HUES6 (cell line): ENCODE results near the gene TRMO.
"Not testable (repeated sequence)": the region's sequence is repeated elsewhere in the genome, so short reads cannot be mapped to it uniquely, and the experiment has no call there.

Source experiments
- H3K27ac ChIP-seq: 2 replicates; pipeline ENCODE4 v1.7.0; 2013; ENCODE audit warnings: low read depth, mild to moderate bottlenecking, low read length, inconsistent platforms
- H3K27me3 ChIP-seq: 2 replicates; pipeline ENCODE4 v1.6.1; 2013; ENCODE audit warnings: low read length; ENCODE audit not compliant: control insufficient read depth, insufficient read depth
- H3K36me3 ChIP-seq: 2 replicates; pipeline ENCODE4 v1.6.1; 2013; ENCODE audit warnings: low read length; ENCODE audit not compliant: control insufficient read depth, insufficient read depth
- H3K4me1 ChIP-seq: 2 replicates; pipeline ENCODE4 v1.6.1; 2013; ENCODE audit warnings: low read length; ENCODE audit not compliant: control insufficient read depth, insufficient read depth
- H3K4me3 ChIP-seq: 2 replicates; pipeline ENCODE4 v1.5.1; 2013; ENCODE audit warnings: low read depth, low read length
- H3K9ac ChIP-seq: one replicate; pipeline ENCODE4 v1.6.1; 2013; ENCODE audit warnings: mild to moderate bottlenecking, low read length
- H3K9me3 ChIP-seq: 2 replicates; pipeline ENCODE4 v1.6.1; 2013; ENCODE audit warnings: low read depth, low read length; ENCODE audit not compliant: control insufficient read depth, insufficient read depth

Gene TRMO

GRCh38 chr9:97959585-97959984, 37.3 kb upstream of the TRMO start:
- Histone ChIP-seq H3K36me3 (no peaks in the 10 kb centered on the region), H3K9ac (no peak overlapping the region), H3K9me3 (no peaks in the 10 kb centered on the region), H3K27ac (no peak overlapping the region), H3K27me3 (peaks cover 7% of the 10 kb centered on the region; the same call in 1 of the 2 replicates), H3K4me3 (no peak overlapping the region), H3K4me1 (no peaks in the 10 kb centered on the region)

- H3K4me1 ChIP-seq: no peaks in the 10 kb centered on the region
- H3K27ac ChIP-seq: no peak overlapping the region
- peaks cover 7% of the 10 kb centered on the region; the same call in 1 of the 2 replicates for H3K27me3 ChIP-seq
- H3K9me3 ChIP-seq: no peaks in the 10 kb centered on the region
- H3K9ac ChIP-seq: no peak overlapping the region
- H3K36me3 ChIP-seq: no peaks in the 10 kb centered on the region
- H3K4me3 ChIP-seq: no peak overlapping the region
These were observed 36.7 kb upstream of the TRMO start for GRCh38 chr9:97958812-97959511.

- no peaks in the 10 kb centered on the region for H3K27me3 ChIP-seq
- H3K9ac ChIP-seq: no peak overlapping the region
These were observed 34.0 kb upstream of the TRMO start for GRCh38 chr9:97956331-97956730.

GRCh38 chr9:97954550-97954989, 32.3 kb upstream of the TRMO start:
- H3K27me3 ChIP-seq: no peaks in the 10 kb centered on the region
- no peak overlapping the region for H3K27ac ChIP-seq
- peaks cover 8% of the 10 kb centered on the region for H3K9me3 ChIP-seq
- H3K9ac ChIP-seq: no peak overlapping the region
- no peaks in the 10 kb centered on the region for H3K4me1 ChIP-seq
- no peaks in the 10 kb centered on the region for H3K36me3 ChIP-seq
- no peak overlapping the region for H3K4me3 ChIP-seq

More at GRCh38 chr9:97956331-97956730, 34.0 kb upstream of the TRMO start:
- no peak overlapping the region for H3K27ac ChIP-seq
- no peaks in the 10 kb centered on the region for H3K36me3 ChIP-seq
- no peaks in the 10 kb centered on the region for H3K4me1 ChIP-seq
- peaks cover 2% of the 10 kb centered on the region; the same call in 1 of the 2 replicates for H3K9me3 ChIP-seq
- no peak overlapping the region for H3K4me3 ChIP-seq

GRCh38 chr9:97950873-97951272, 28.6 kb upstream of the TRMO start:
- H3K27ac ChIP-seq, H3K27me3 ChIP-seq, H3K4me3 ChIP-seq, H3K4me1 ChIP-seq, H3K9ac ChIP-seq, H3K9me3 ChIP-seq, H3K36me3 ChIP-seq: not testable (repeated sequence)

- not testable (repeated sequence) for H3K4me3 ChIP-seq
These were observed 24.8 kb upstream of the TRMO start for GRCh38 chr9:97947094-97947493.

GRCh38 chr9:97945470-97945869, 23.2 kb upstream of the TRMO start:
- H3K4me1 ChIP-seq, H3K9me3 ChIP-seq, H3K36me3 ChIP-seq, H3K4me3 ChIP-seq, H3K27ac ChIP-seq, H3K9ac ChIP-seq: not testable (repeated sequence)
- H3K27me3 ChIP-seq: peaks cover 44% of the 10 kb centered on the region

More at GRCh38 chr9:97947094-97947493, 24.8 kb upstream of the TRMO start:
- not testable (repeated sequence) for H3K27ac ChIP-seq, H3K9me3 ChIP-seq, H3K4me1 ChIP-seq, H3K36me3 ChIP-seq, H3K9ac ChIP-seq
- H3K27me3 ChIP-seq: peaks cover 28% of the 10 kb centered on the region

- Histone ChIP-seq H3K9me3 (no peaks in the 10 kb centered on the region), H3K4me3 (no peak overlapping the region), H3K4me1 (no peaks in the 10 kb centered on the region), H3K27ac (no peak overlapping the region), H3K27me3 (peaks cover 53% of the 10 kb centered on the region), H3K36me3 (no peaks in the 10 kb centered on the region), H3K9ac (no peak overlapping the region)
These were observed 22.3 kb upstream of the TRMO start for GRCh38 chr9:97944612-97945011.

- Histone ChIP-seq H3K9ac (no peak overlapping the region), H3K36me3 (no peaks in the 10 kb centered on the region), H3K9me3 (no peaks in the 10 kb centered on the region), H3K4me3 (no peak overlapping the region), H3K27me3 (peaks cover 65% of the 10 kb centered on the region), H3K4me1 (no peaks in the 10 kb centered on the region), H3K27ac (no peak overlapping the region)
These were observed 21.1 kb upstream of the TRMO start for GRCh38 chr9:97943308-97943855.

GRCh38 chr9:97941323-97941722, 19.0 kb upstream of the TRMO start:
- Histone ChIP-seq H3K4me1 (no peaks in the 10 kb centered on the region), H3K27me3 (peaks cover 82% of the 10 kb centered on the region), H3K4me3 (no peak overlapping the region), H3K36me3 (no peaks in the 10 kb centered on the region), H3K9ac (no peak overlapping the region), H3K9me3 (no peaks in the 10 kb centered on the region), H3K27ac (no peak overlapping the region)

- Histone ChIP-seq H3K9ac (no peak overlapping the region), H3K9me3 (no peaks in the 10 kb centered on the region), H3K4me3 (no peak overlapping the region), H3K27me3 (peaks cover 88% of the 10 kb centered on the region), H3K4me1 (no peaks in the 10 kb centered on the region), H3K27ac (no peak overlapping the region), H3K36me3 (no peaks in the 10 kb centered on the region)
These were observed 18.4 kb upstream of the TRMO start for GRCh38 chr9:97940741-97941140.
